Neutrophil (primary cell): ENCODE data around the gene ROR2.

Experiments used
- H3K27ac ChIP-seq: fragments of 200-600 bp; sonication (generic); 2 replicates; pipeline ENCODE4 v1.5.1; 2016; ENCODE audit warnings: mild to moderate bottlenecking, moderate library complexity
- H3K27me3 ChIP-seq: fragments of 200-600 bp; sonication (generic); 2 replicates; pipeline ENCODE4 v1.6.0; 2016; ENCODE audit warnings: mild to moderate bottlenecking
- H3K36me3 ChIP-seq: fragments of 200-600 bp; sonication (generic); 2 replicates; pipeline ENCODE4 v1.5.1; 2017
- H3K4me1 ChIP-seq, 2 experiments: fragments of 200-600 bp in 1 of 2; sonication (generic) in 1 of 2; 1 replicate in 1 of 2; 2 replicates in 1 of 2; pipeline versions ENCODE4 v1.5.1 to v1.6.1; 2013 to 2016; ENCODE audit warnings: low read depth in 1 of 2, low read length in 1 of 2, mild to moderate bottlenecking in 1 of 2, moderate library complexity in 1 of 2; ENCODE audit not compliant: control insufficient read depth in 1 of 2, insufficient read depth in 1 of 2
- H3K4me3 ChIP-seq, 2 experiments: fragments of 200-600 bp in 1 of 2; sonication (generic) in 1 of 2; 1 replicate in 1 of 2; 2 replicates in 1 of 2; pipeline ENCODE4 v1.5.1; 2013 to 2016; ENCODE audit warnings: low read depth in 1 of 2, low read length in 1 of 2, mild to moderate bottlenecking in 1 of 2, moderate library complexity in 1 of 2
- H3K9me3 ChIP-seq: fragments of 200-600 bp; sonication (generic); 2 replicates; pipeline ENCODE4 v1.5.1; 2016
- CTCF ChIP-seq: fragments of 200-600 bp; sonication (generic); IDR thresholded peaks from 2 replicates; pipeline ENCODE4 v1.5.1; 2016; ENCODE audit warnings: antibody characterized with exemption

The ROR2 gene

DNA sequence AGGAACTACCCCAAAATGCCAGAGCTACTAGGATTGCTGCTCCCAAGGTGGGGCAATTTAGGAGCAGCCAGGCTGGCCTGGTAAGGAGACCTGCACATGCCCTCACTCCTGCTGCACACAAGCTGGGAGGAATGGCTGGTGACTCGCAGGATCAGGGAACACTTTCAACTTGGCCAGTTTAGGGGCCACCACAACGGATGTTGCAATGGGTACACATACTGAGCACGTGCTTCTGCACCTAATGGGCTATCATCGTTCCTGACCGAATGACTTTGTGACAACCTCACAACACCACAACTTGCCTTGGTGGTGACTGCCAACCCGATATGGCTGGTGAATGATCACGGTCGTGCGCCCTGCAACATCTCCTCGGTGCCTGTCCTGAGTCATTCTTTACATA is 172.0 kb downstream of the ROR2 start:
- no peaks in the 10 kb centered on the region for H3K9me3 ChIP-seq
- no peak for TF ChIP-seq CTCF
- H3K27ac ChIP-seq, result no peak overlapping the region
- no peak overlapping the region for H3K4me3 ChIP-seq
- H3K4me1 ChIP-seq, result peaks cover 17 to 18% of the 10 kb centered on the region in 2 experiments
- H3K36me3 ChIP-seq, result no peaks in the 10 kb centered on the region
- H3K27me3 ChIP-seq, result no peaks in the 10 kb centered on the region

GRCh38 chr9:91777292-91777830 is 172.7 kb downstream of the ROR2 start:
- H3K27me3 ChIP-seq, result no peaks in the 10 kb centered on the region
- H3K4me3 ChIP-seq, result no peak overlapping the region
- peaks cover 17 to 18% of the 10 kb centered on the region in 2 experiments for H3K4me1 ChIP-seq
- H3K9me3 ChIP-seq, result no peaks in the 10 kb centered on the region
- no peak for TF ChIP-seq CTCF
- no peaks in the 10 kb centered on the region for H3K36me3 ChIP-seq
- no peak overlapping the region for H3K27ac ChIP-seq

- peaks cover 17 to 18% of the 10 kb centered on the region in 2 experiments for H3K4me1 ChIP-seq
- no peaks in the 10 kb centered on the region for H3K36me3 ChIP-seq
- no peak overlapping the region for H3K27ac ChIP-seq
- H3K9me3 ChIP-seq, result no peaks in the 10 kb centered on the region
- H3K27me3 ChIP-seq, result no peaks in the 10 kb centered on the region
- H3K4me3 ChIP-seq, result no peak overlapping the region
- no peak for TF ChIP-seq CTCF
These were observed 173.4 kb downstream of the ROR2 start for GRCh38 chr9:91776409-91777291.

GRCh38 chr9:91775708-91776028 is 174.4 kb downstream of the ROR2 start:
- no peak overlapping the region for H3K4me3 ChIP-seq
- H3K36me3 ChIP-seq, result no peaks in the 10 kb centered on the region
- TF ChIP-seq CTCF, result no peak
- no peaks in the 10 kb centered on the region for H3K9me3 ChIP-seq
- H3K27me3 ChIP-seq, result no peaks in the 10 kb centered on the region
- H3K27ac ChIP-seq, result no peak overlapping the region
- peaks cover 17 to 18% of the 10 kb centered on the region in 2 experiments for H3K4me1 ChIP-seq

DNA sequence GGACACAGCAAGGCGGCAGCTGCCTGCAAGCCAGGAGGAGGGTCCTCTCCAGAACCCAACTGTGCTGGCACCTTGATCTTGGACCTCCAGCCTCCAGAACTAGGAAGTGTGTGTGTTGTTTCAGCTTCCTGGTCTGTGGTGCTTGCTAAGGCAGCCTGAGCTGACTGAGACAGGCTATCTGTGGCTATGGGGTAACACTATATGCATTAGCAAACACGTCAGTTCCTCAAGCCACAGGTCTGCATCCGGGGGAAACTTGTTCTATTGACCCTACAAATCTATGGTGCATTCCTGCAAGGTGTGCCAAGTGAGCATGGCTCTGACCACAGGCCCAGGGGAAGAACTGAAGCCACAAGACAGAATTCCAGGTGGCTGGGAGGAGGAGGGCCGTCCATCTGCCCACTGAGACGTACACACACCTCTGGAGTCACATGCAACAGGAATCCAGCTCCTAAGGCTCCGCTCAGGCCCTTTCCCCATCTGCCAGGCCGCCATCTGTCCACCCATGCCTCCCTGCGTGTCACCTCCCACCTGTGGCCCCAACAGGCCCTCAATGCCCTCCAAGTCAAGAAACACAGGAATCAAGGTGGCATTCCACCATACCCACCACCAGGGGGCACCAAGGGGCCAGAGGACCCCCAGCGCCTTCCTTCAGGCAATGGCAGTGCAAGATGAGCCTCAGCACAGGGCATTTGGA is 174.9 kb downstream of the ROR2 start:
- Histone ChIP-seq H3K27me3 (no peaks in the 10 kb centered on the region), H3K4me3 (no peak overlapping the region), H3K9me3 (no peaks in the 10 kb centered on the region), H3K27ac (no peak overlapping the region), H3K36me3 (no peaks in the 10 kb centered on the region), H3K4me1 (peaks cover 17 to 18% of the 10 kb centered on the region in 2 experiments)
- no peak for TF ChIP-seq CTCF
